ENCODE measurements around the gene SCN5A.

DNA sequence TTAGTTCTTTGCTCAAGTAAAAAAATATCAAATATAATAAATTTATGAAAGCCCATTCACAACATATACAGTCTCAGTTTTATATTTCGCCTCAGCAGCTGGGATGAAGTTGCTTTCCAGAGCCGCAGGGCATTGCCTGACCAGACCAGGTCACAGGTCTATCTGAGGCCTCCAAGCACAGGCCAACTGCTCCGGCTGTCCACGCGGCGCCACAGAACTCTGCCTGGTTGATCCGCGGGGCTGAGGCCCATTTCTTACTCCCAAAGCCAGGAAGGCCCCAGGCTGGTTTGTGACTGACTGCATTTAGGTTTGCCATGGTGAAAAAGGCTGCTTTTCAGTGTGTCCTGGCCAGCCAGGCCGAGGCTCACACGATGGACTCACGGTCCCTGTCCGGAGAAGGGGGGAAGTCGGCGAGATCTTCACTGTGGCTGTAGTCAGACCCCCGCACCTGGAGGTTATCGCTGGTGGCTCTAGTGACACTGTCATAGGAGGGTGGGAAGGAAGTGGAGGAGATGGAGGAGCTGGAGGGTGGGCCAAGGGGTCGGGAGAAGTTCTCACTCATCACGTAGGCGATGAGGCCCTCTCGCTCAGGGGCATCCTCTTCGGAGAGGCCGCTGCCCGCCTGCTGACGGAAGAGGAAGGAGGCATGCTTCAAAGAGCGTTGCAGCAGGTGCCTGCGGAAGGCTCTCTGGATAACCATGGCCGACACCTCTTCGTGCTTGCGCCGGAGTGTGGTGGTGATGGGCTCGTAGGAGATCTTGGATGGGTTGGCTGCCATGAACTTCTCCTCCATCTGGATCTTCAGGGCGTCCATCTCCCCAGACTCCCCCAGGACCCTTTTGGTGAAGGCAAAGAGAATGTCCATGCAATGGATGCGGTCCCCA lies 99.3 kb downstream of the SCN5A start:
- TF ChIP-seq, protein P1, sequence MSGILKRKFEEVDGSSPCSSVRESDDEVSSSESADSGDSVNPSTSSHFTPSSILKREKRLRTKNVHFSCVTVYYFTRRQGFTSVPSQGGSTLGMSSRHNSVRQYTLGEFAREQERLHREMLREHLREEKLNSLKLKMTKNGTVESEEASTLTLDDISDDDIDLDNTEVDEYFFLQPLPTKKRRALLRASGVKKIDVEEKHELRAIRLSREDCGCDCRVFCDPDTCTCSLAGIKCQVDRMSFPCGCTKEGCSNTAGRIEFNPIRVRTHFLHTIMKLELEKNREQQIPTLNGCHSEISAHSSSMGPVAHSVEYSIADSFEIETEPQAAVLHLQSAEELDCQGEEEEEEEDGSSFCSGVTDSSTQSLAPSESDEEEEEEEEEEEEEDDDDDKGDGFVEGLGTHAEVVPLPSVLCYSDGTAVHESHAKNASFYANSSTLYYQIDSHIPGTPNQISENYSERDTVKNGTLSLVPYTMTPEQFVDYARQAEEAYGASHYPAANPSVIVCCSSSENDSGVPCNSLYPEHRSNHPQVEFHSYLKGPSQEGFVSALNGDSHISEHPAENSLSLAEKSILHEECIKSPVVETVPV (CRISPR knock-in tag; IDR thresholded peaks at IDR 0.05): no peak
- TF ChIP-seq ZNF8 (CRISPR knock-in tag; IDR thresholded peaks at IDR 0.05) (no peak), ZNF565 (CRISPR knock-in tag; conservative IDR thresholded peaks at IDR 0.05; ENCODE audit: low read depth) (no peak), RARB (CRISPR knock-in tag; IDR thresholded peaks at IDR 0.05) (no peak), PPARA (CRISPR knock-in tag; IDR thresholded peaks at IDR 0.05; ENCODE audit: borderline replicate concordance) (no peak), SNAI2 (CRISPR knock-in tag; IDR thresholded peaks at IDR 0.05) (no peak)

All from SK-N-SH treated with all-trans-retinoic acid at 6 μM for 48 hours (cell line).